ENCODE results near the gene AKT1S1. TPM values are rescaled to one million over a fixed set of nuclear protein-coding genes. Genes with fewer than 3 reads are reported as not detected.

AKT1S1 gene
- total RNA-seq, 1 donor, result 10.0 TPM

- no peak for DNase-seq (ENCODE audit: low read depth in 2 of 3, low spot score in 2 of 3)
Observed at GRCh38 chr19:49887037-49887664, 10.0 kb upstream of the AKT1S1 start.

DNA sequence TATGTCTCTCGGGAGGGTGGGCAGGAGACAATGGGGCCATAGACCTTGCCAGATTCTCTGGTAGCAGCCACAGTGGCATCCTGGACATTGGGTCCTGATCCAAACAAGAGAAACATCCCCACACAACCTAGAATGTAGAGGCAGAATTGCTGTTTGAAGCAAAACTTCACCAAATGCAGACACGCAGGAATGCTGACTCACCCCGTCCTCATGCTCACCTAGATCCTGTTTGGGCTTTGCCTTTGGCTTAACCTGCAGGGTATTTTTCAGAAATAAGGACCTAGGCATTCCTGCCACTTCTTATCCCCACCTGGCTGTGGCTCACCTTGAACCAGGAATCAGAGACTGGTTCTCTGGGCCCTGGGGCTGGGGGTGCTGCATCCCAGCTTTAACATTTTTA lies 7.6 kb upstream of the AKT1S1 start:
- no peak for DNase-seq (ENCODE audit: low read depth in 2 of 3, low spot score in 2 of 3)

DNA sequence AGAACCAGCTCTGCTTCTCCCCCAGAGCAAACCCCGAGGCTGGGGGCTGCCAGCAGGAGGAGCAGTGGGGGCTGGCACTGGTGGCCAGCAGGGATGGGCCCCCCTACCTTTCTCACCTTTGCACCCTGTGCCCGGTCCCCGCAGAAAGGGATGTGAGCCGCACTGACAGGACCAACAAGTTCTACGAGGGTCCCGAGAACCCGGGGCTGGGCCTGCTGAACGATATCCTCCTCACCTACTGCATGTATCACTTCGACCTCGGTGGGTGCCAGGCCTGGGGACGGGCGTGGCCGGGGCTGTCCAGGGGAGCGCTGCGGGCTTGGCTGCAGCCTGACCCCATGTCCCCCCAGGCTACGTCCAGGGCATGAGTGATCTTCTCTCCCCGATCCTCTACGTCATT lies 7.0 kb upstream of the AKT1S1 start:
- no peak for DNase-seq (ENCODE audit: low read depth in 2 of 3, low spot score in 2 of 3)

- no peak for DNase-seq (ENCODE audit: low read depth in 2 of 3, low spot score in 2 of 3)
Observed at GRCh38 chr19:49883094-49883493, 5.9 kb upstream of the AKT1S1 start.

DNA sequence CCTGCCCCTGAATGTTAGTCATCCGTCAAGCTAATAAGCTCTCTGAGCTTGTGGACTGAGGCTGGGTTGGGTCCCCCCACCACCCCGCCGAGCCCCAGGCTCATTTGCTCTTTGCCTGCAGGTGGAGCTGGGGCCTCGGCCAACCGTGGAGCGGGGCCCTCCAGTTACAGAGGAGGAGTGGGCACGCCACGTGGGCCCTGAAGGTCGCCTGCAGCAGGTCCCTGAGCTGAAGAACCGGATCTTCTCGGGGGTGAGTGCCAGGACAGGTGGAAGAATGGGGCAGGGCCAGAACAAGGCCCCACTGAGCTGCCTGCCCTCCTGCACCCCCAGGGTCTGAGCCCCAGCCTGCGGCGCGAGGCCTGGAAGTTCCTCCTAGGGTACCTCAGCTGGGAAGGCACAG lies 5.5 kb upstream of the AKT1S1 start:
- DNase-seq (ENCODE audit: low read depth in 2 of 3, low spot score in 2 of 3), result no peak

GRCh38 chr19:49881672-49882394 lies 4.7 kb upstream of the AKT1S1 start:
- DNase-seq (ENCODE audit: low read depth in 2 of 3, low spot score in 2 of 3), result no peak

- no peak for DNase-seq (ENCODE audit: low read depth in 2 of 3, low spot score in 2 of 3)
Observed at GRCh38 chr19:49881186-49881585, 4.0 kb upstream of the AKT1S1 start.

- DNase-seq (ENCODE audit: low read depth in 2 of 3, low spot score in 2 of 3), result no peak
Observed at GRCh38 chr19:49880162-49880869, 3.2 kb upstream of the AKT1S1 start.

DNA sequence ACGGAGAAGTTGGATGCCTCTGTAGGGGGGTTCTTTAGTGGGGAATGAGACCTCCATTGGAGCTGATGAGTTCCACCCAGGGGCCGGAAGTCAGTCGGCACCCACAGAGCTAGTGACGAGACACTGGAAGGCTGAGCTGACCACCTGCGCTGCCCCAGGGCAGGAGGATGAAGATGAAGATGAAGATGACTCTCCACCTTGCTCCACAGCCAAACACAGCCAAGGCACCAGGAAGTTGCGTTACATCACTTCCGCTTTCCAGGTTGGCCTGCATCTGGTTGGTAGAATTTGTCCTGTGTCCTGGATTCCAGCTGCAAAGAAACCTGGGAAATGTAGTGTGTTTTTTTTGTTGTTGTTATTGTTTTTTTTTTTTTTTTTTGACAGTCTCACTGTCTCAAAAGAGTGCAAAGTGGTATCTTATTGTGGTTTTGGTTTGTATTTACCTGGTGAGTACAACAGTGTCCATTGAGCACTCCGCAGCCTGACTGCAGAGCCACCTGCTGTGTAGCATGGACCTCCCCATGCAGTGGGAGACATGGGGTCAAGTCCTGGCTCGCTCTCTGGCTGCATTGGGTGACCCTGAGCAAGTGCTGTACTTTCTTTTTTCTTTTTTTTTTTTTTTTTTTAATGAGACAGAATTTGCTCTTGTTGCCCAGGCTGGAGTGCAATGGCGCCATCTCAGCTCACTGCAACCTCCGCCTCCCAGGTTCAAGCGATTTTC lies 2.2 kb upstream of the AKT1S1 start:
- peak in 1 of 3 donors; percentile 41 for DNase-seq (ENCODE audit: low read depth in 2 of 3, low spot score in 2 of 3)

- no peak for DNase-seq (ENCODE audit: low read depth in 2 of 3, low spot score in 2 of 3)
Observed at GRCh38 chr19:49878744-49879070, 1.6 kb upstream of the AKT1S1 start.

DNA sequence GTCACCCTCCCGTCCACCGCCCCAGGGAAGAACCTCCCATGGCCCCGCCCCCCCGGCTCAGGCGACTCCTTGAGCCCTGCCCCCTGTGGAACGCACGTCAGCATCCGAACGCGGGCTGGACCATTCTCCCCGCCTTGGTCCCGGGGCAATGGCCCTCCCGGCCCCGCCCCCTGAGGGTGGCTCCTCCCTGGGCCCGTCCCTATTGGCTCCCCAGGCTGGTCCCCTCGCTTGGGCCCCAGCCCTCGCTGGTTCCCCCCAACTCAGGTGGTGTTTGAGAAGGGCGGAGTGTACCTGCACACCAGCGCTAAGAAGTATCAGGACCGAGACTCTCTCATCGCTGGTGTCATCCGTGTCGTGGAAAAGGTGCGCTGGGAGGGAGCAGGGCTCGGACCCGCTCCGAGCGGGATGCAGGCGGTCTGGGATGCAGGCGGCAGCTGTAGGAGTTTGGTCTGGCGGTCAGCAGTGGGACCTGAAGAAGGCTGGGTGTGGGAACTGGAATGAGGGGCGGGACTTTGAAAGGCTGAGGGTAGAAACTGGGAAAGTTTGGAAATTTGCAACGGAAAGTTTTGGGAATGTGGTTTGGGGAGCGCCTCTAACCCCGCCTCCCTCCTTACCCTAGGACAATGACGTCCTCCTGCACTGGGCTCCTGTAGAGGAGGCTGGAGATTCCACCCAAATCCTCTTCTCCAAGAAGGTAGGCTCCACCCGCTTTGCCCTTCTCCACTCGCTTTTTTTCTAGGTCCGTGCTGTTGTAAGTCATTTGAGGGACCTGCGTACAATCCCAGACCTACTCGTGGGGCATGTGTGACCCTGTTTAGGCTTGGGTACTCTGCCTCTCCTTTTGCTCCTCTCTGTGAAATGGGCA lies 956 bp upstream of the AKT1S1 start:
- peak; percentile 94 to 99 (median 98) for DNase-seq (ENCODE audit: low read depth in 2 of 3, low spot score in 2 of 3)

DNA sequence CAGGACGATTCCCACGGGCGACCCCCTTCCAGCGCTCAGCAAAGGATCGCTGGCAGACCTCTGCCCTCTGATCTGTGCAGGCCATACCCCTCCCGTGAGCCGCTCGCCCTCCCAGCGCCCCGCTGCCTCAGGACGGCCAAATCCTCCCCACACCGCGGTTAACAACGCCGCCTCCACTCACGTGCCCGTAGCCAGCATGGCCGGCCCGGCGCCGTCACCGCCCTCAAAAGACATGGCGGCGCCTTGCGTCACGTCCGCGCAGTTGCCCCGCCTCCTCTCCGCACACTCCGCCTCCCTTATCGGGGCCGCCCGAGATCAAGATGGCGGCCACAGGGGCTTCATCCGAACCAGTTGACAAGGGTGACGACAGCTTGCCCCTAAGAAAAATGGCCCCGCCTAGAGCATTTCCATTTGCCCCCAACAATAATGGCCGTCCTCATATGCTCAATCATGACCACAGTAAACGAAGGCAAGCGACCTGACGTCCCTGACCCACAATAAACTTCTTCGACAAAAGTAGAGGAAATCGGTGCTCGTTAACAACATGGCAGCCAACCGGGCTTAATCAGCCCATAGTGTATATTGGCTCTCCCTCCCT lies 634 bp downstream of the AKT1S1 start:
- peak; percentile 97 to 99 (median 99) for DNase-seq (ENCODE audit: low read depth in 2 of 3, low spot score in 2 of 3)

DNA sequence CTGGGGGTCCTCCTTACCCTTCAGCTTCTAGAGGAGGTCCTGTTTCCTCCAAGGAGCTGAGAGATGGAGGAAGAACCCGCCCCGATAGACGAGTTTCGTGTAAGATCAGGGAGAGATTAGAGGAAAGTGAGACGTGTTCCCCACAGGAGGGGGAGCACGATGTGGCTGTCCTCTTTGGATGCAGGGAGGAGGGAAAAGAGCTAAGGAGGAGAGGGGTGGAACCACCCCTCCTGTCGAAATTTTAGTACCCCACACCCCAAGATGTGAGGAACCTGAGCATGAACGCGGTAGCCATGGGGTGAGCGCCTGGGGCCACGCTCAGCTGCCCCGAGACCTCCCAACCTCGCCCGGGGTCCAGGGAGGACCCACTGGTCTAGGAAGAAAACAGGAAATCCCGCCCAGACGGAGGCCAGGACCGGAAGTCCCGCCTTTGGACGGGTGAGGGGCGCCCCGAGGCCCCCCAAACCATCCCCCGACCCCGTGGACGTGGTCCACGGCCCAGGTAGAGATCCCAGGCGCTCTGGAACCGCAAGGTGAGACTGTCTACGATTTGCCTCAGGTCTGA lies 1.2 kb downstream of the AKT1S1 start:
- DNase-seq (ENCODE audit: low read depth in 2 of 3, low spot score in 2 of 3), result peak in 2 of 3 donors; percentile 47 to 75

DNA sequence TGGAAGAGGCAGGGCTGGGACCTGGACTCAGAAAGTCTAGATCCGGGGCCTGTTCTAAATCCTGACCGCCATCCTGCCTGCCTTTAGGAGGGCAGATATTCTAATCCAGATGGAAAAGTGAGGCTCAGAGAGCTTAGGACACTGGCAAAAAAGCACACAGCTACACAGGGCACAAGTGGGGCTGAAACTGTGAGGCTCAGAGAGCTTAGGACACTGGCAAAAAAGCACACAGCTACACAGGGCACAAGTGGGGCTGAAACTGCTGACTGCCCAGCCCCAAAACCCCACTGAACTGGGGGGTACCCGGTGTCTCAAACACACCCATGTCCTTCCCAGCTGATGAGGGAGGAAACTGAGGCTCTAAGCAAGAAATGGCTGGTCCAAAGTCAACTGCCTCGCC lies 2.0 kb downstream of the AKT1S1 start:
- no peak for DNase-seq (ENCODE audit: low read depth in 2 of 3, low spot score in 2 of 3)

DNA sequence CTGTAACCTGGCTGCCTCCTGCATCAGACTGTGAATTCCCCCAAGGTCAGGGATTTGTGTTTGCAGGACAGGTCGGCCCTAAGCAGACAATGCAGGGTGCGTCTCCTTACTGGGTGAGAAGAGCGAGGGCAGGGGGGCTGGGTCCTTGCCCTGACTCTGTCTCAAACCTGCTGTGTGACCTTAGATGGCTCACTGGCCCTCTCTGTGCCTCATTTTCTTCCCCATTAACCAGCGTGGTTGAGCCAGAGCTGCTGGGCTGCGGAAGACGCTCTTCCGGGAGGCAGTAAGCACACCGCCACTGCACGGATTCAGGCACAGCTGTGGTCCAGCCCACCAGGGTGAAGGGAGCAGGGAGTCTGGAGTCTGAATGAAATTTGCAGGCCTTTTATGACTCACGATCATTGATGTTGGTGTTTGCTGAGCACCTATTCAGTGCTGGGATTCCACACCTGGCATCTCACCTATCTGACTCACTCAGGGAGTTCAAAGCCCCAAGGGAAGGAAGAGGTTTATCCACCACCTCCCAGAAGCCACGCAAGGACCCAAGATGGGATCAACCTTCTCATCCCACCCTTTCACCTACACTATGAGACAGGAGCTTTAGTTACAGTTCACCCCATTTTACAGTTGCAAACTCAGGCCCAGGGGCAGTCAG lies 2.5 kb downstream of the AKT1S1 start:
- no peak for DNase-seq (ENCODE audit: low read depth in 2 of 3, low spot score in 2 of 3)

DNA sequence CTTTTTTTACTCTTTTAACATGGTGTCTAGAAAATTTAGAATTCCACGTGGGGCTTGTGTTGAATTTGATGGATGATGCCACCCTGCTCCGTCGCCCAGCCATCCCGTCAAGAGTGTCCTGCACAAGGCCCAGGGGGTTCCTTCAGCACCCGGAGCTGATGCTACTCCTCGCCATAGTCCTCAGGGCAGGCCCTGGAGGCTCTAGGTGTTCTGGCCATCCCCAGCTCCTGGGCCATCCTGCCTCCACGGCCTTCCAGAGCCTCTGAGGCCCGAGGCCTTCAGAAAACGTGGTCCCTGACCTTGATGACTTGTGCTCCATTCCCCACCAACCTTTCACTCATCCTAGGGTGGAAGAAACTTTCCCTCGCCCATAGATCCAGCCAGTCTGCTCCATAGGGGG lies 3.3 kb downstream of the AKT1S1 start:
- no peak for DNase-seq (ENCODE audit: low read depth in 2 of 3, low spot score in 2 of 3)

DNA sequence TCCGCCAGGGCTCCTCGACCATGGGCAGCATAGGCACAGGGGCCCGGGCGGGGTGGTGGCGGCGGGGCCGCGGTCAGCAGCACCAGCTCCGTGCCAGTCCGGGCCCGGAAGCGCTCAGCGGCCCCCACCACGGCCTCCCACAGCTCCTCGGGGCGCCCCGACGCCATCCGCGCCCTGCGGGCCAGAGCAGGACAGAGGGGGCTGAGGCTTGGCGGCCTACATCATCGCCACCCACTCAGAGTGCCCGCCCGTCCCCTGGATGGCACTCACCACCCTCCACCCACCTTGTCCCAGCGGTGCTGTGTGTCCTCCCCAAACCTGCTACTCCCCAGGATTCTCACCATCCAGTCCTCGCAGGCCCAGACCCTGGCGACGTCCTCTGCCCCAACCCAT lies 4.0 kb downstream of the AKT1S1 start:
- no peak for DNase-seq (ENCODE audit: low read depth in 2 of 3, low spot score in 2 of 3)

DNA sequence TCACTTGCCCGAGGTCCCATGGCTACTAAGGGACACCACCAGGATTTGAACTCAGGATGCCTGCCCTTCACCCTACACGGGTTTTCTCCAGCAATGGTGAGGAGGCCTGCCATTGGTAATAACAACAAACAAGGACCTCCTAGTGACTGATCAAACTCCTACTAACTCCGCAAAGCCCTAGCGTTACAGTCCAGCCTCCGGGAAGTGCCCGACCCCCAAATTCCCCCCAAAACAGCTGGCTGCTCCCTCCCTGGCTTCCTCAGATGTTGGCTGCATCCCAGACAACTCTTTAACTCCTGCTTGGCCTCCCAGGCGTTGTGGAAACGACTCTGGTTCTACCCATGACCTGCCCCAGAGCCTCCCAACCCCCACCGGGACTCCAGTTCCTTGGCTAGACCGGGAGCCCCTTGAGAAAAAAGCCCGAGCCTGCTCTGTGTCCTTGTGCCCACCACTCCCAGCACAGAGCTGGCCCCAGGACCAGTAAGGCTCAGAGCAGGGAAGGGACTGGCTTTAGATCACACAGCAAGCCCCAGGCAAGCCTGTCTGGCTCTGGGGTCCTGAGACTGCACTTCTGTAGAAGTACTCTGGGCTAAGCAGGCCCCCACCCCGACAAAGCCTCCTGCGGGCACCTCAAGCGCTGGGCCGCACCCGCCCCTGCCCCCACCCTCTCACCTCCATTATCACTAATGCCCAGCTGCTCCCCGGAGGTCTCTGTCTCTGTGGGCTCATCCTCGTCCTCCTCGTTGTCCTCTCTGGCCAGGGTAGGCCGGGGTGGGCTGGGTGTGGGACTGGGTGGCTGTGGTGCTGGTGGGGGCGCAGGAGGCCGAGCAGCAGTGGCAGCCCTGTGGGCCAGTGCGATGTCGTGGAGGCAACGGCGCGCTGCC lies 4.7 kb downstream of the AKT1S1 start:
- no peak for DNase-seq (ENCODE audit: low read depth in 2 of 3, low spot score in 2 of 3)
